Measurements from ENCODE around the gene FANCG. TPM values are rescaled to one million over a fixed set of nuclear protein-coding genes. Genes with fewer than 3 reads are reported as not detected.
A peak's percentile ranks its signal among the peaks of the same experiment; 100 is the strongest.

The FANCG gene
- total RNA-seq, 1 donor from 2014 or later, result 17.2 TPM

- intact Hi-C loops (cut with DNase I), result no loop called here
- H3K27me3 ChIP-seq, result no peaks in the 10 kb centered on the region
- peaks cover 0 to 3% of the 10 kb centered on the region in 2 donors for H3K36me3 ChIP-seq
- TF ChIP-seq POLR2A (IDR thresholded peaks at IDR 0.05) (no peak), CTCF (IDR thresholded peaks at IDR 0.05) (no peak), POLR2AphosphoS5 (IDR thresholded peaks at IDR 0.05; ENCODE audit: insufficient read depth in 1 of 2, low read depth in 1 of 2) (no peak)
- no peak for DNase-seq (ENCODE audit: extremely low spot score in 2 of 2)
- H3K4me3 ChIP-seq, result no peak overlapping the region
- H3K27ac ChIP-seq, result no peak overlapping the region
- H3K4me1 ChIP-seq, result peaks cover 12% of the 10 kb centered on the region
- no peaks in the 10 kb centered on the region for H3K9me3 ChIP-seq
These were observed 51.9 kb downstream of the FANCG start for GRCh38 chr9:35027860-35028259.

GRCh38 chr9:35027374-35027773, 52.4 kb downstream of the FANCG start:
- no peak for DNase-seq (ENCODE audit: extremely low spot score in 2 of 2)
- Histone ChIP-seq H3K27ac (no peak overlapping the region), H3K4me3 (no peak overlapping the region), H3K4me1 (peaks cover 12% of the 10 kb centered on the region), H3K36me3 (no peaks in the 10 kb centered on the region), H3K9me3 (no peaks in the 10 kb centered on the region), H3K27me3 (no peaks in the 10 kb centered on the region)
- TF ChIP-seq POLR2AphosphoS5 (IDR thresholded peaks at IDR 0.05; ENCODE audit: insufficient read depth in 1 of 2, low read depth in 1 of 2) (no peak), POLR2A (IDR thresholded peaks at IDR 0.05) (no peak), CTCF (IDR thresholded peaks at IDR 0.05) (no peak)
- intact Hi-C loops (cut with DNase I), result no loop called here

GRCh38 chr9:35026671-35027070, 53.1 kb downstream of the FANCG start:
- no peak for TF ChIP-seq POLR2AphosphoS5 (IDR thresholded peaks at IDR 0.05; ENCODE audit: insufficient read depth in 1 of 2, low read depth in 1 of 2)
- TF ChIP-seq POLR2A (IDR thresholded peaks at IDR 0.05), result no peak
- TF ChIP-seq CTCF (IDR thresholded peaks at IDR 0.05), result no peak
- Histone ChIP-seq H3K27ac (peak overlapping the region; percentile 21), H3K27me3 (no peaks in the 10 kb centered on the region), H3K4me1 (peaks cover 12% of the 10 kb centered on the region), H3K36me3 (no peaks in the 10 kb centered on the region), H3K4me3 (no peak overlapping the region), H3K9me3 (no peaks in the 10 kb centered on the region)
- no peak for DNase-seq (ENCODE audit: extremely low spot score in 2 of 2)
- intact Hi-C loops (cut with DNase I), result no loop called here

Small RNA genes lying within 50 kb of the gene (small RNA-seq; reads per million reads assigned to genes)
- not detected for gene RN7SL338P

Other genes with a start within 250 kb of the FANCG start
- 0.25 TPM for gene PHF24, start 121.7 kb downstream of the FANCG start, total RNA-seq
- gene DNAJB5, start 90.2 kb downstream of the FANCG start, total RNA-seq, result 6.9 TPM
- gene VCP, start 7.3 kb downstream of the FANCG start, total RNA-seq, result 130 TPM
- 13.3 TPM for gene PIGO, start 16.6 kb upstream of the FANCG start, total RNA-seq
- 98.2 TPM for gene STOML2, start 23.2 kb upstream of the FANCG start, total RNA-seq
- 11.5 TPM for gene ATOSB, start 35.9 kb upstream of the FANCG start, total RNA-seq
- 20.4 TPM for gene UNC13B, start 82.1 kb upstream of the FANCG start, total RNA-seq

Data from vagina (tissue), 2 donors.